ENCODE results near the gene TUBD1. TPM values are rescaled to one million over a fixed set of nuclear protein-coding genes. Genes with fewer than 3 reads are reported as not detected.

Gene TUBD1
- total and polyA plus RNA-seq, 4 donors: 2.1 to 12.7 (median 6.0) TPM

GRCh38 chr17:59878624-59879023, 14.1 kb downstream of the TUBD1 start:
- H3K9ac ChIP-seq (ENCODE audit: low read depth in 1 of 2, low read length in 2 of 2): no peak overlapping the region
- WGBS: 95% methylated on average over 3 of the region's 3 CpGs
- TF ChIP-seq ATF3 (IDR thresholded peaks at IDR 0.05) (no peak), HNF4A (conservative IDR thresholded peaks at IDR 0.05) (no peak), SP1 (IDR thresholded peaks at IDR 0.05) (no peak), GABPA (IDR thresholded peaks at IDR 0.05 in 1 of 2, conservative IDR thresholded peaks at IDR 0.05 in 1 of 2) (no peak), FOXA1 (IDR thresholded peaks at IDR 0.05) (no peak), CTCF (IDR thresholded peaks at IDR 0.05; ENCODE audit: low read depth, low read length, missing input control) (no peak), NR2F2 (IDR thresholded peaks at IDR 0.05) (no peak), RAD21 (IDR thresholded peaks at IDR 0.05) (no peak), ZBTB33 (IDR thresholded peaks at IDR 0.05) (no peak), REST (IDR thresholded peaks at IDR 0.05) (no peak), FOXA2 (IDR thresholded peaks at IDR 0.05) (no peak), TAF1 (conservative IDR thresholded peaks at IDR 0.05) (no peak), HNF4G (IDR thresholded peaks at IDR 0.05) (no peak), RXRA (IDR thresholded peaks at IDR 0.05) (no peak)
- H3K27ac ChIP-seq (ENCODE audit: low read depth in 1 of 2, low read length in 2 of 2): no peak overlapping the region
- no peaks in the 10 kb centered on the region for H3K9me3 ChIP-seq (ENCODE audit: control insufficient read depth in 4 of 4, low read length in 3 of 4)
- no peak for DNase-seq (ENCODE audit: low spot score)
- H3K27me3 ChIP-seq (ENCODE audit: control insufficient read depth in 4 of 4, insufficient read depth in 4 of 4, low read length in 3 of 4): no peaks in the 10 kb centered on the region
- H3K36me3 ChIP-seq (ENCODE audit: control insufficient read depth in 4 of 4, insufficient read depth in 3 of 4, low read depth in 1 of 4, low read length in 3 of 4): peaks cover 4 to 29% (median 14%) of the 10 kb centered on the region in 4 donors
- H3K4me3 ChIP-seq (ENCODE audit: low read depth in 1 of 3, low read length in 3 of 3): no peak overlapping the region
- H3K4me1 ChIP-seq (ENCODE audit: control insufficient read depth in 4 of 4, insufficient read depth in 4 of 4, low read length in 3 of 4): no peaks in the 10 kb centered on the region

GRCh38 chr17:59877965-59878364, 14.8 kb downstream of the TUBD1 start:
- no peaks in the 10 kb centered on the region for H3K4me1 ChIP-seq (ENCODE audit: control insufficient read depth in 4 of 4, insufficient read depth in 4 of 4, low read length in 3 of 4)
- no peak overlapping the region for H3K27ac ChIP-seq (ENCODE audit: low read depth in 1 of 2, low read length in 2 of 2)
- DNase-seq (ENCODE audit: low spot score): no peak
- no peaks in the 10 kb centered on the region for H3K9me3 ChIP-seq (ENCODE audit: control insufficient read depth in 4 of 4, low read length in 3 of 4)
- 92% methylated on average over 5 of the region's 5 CpGs for WGBS
- H3K4me3 ChIP-seq (ENCODE audit: low read depth in 1 of 3, low read length in 3 of 3): no peak overlapping the region
- H3K27me3 ChIP-seq (ENCODE audit: control insufficient read depth in 4 of 4, insufficient read depth in 4 of 4, low read length in 3 of 4): no peaks in the 10 kb centered on the region
- peaks cover 4 to 27% (median 14%) of the 10 kb centered on the region in 4 donors for H3K36me3 ChIP-seq (ENCODE audit: control insufficient read depth in 4 of 4, insufficient read depth in 3 of 4, low read depth in 1 of 4, low read length in 3 of 4)
- H3K9ac ChIP-seq (ENCODE audit: low read depth in 1 of 2, low read length in 2 of 2): no peak overlapping the region
- TF ChIP-seq NR2F2 (IDR thresholded peaks at IDR 0.05) (no peak), FOXA2 (IDR thresholded peaks at IDR 0.05) (no peak), CTCF (IDR thresholded peaks at IDR 0.05; ENCODE audit: low read depth, low read length, missing input control) (no peak), YY1 (IDR thresholded peaks at IDR 0.05) (no peak), FOXA1 (IDR thresholded peaks at IDR 0.05) (no peak), SP1 (IDR thresholded peaks at IDR 0.05) (no peak), TAF1 (conservative IDR thresholded peaks at IDR 0.05) (no peak), GABPA (IDR thresholded peaks at IDR 0.05 in 1 of 2, conservative IDR thresholded peaks at IDR 0.05 in 1 of 2) (no peak), EGR1 (IDR thresholded peaks at IDR 0.05; ENCODE audit: low read depth in 2 of 2) (no peak), RAD21 (IDR thresholded peaks at IDR 0.05) (no peak), JUND (IDR thresholded peaks at IDR 0.05) (no peak), ZBTB33 (IDR thresholded peaks at IDR 0.05) (no peak), RXRA (IDR thresholded peaks at IDR 0.05) (no peak), HNF4A (conservative IDR thresholded peaks at IDR 0.05) (no peak), HNF4G (IDR thresholded peaks at IDR 0.05) (no peak), MAX (IDR thresholded peaks at IDR 0.05) (no peak)

Measured in liver (tissue), 9 donors.